HepG2 (cell line): ENCODE results near the gene ANKRD65. TPM values are rescaled to one million over a fixed set of nuclear protein-coding genes. Genes with fewer than 3 reads are reported as not detected.

Experiments used
- CERS6 ChIP-seq: sonication (generic); formaldehyde crosslinking; IDR thresholded peaks from 2 replicates; pipeline ENCODE4 v1.5.0; 2020; ENCODE audit warnings: missing genetic modification reagents
- ETV6 ChIP-seq: sonication (generic); formaldehyde crosslinking; conservative IDR thresholded peaks from 2 replicates; pipeline ENCODE4 v1.4.0; 2020; ENCODE audit warnings: missing genetic modification reagents
- FOXM1 ChIP-seq: sonication (generic); formaldehyde crosslinking; IDR thresholded peaks from 2 replicates; pipeline ENCODE4 v1.5.0; 2020; ENCODE audit warnings: missing genetic modification reagents
- GPBP1L1 ChIP-seq: sonication (generic); formaldehyde crosslinking; IDR thresholded peaks from 2 replicates; pipeline ENCODE4 v1.5.0; 2020; ENCODE audit warnings: mild to moderate bottlenecking, missing genetic modification reagents
- MEF2D ChIP-seq: sonication (generic); formaldehyde crosslinking; IDR thresholded peaks from 2 replicates; pipeline ENCODE4 v1.5.1; 2020; ENCODE audit warnings: mild to moderate bottlenecking, missing genetic modification reagents
- MIXL1 ChIP-seq: IDR thresholded peaks from 2 replicates; pipeline ENCODE4 v1.6.1; 2016
- MYNN ChIP-seq: sonication (generic); formaldehyde crosslinking; IDR thresholded peaks from 2 replicates; pipeline ENCODE4 v1.4.0; 2020; ENCODE audit warnings: mild to moderate bottlenecking, low read depth, missing genetic modification reagents
- NBN ChIP-seq: fragments of 450-650 bp; conservative IDR thresholded peaks from 2 replicates; pipeline ENCODE4 v1.6.1; 2017
- NFIC ChIP-seq: IDR thresholded peaks from 2 replicates; pipeline ENCODE4 v1.6.1; 2012; ENCODE audit warnings: mild to moderate bottlenecking, low read length, inconsistent platforms
- PAWR ChIP-seq: sonication (generic); formaldehyde crosslinking; IDR thresholded peaks from 2 replicates; pipeline ENCODE4 v1.4.0; 2020; ENCODE audit warnings: missing genetic modification reagents, mild to moderate bottlenecking, borderline replicate concordance
- RARG ChIP-seq: sonication (generic); formaldehyde crosslinking; IDR thresholded peaks from 2 replicates; pipeline ENCODE4 v1.4.0; 2020; ENCODE audit warnings: low read depth, mild to moderate bottlenecking, missing genetic modification reagents
- RNF2 ChIP-seq: fragments of 450-650 bp; conservative IDR thresholded peaks from 2 replicates; pipeline ENCODE4 v1.6.1; 2016; ENCODE audit warnings: low read depth
- SAP130 ChIP-seq: IDR thresholded peaks from 2 replicates; pipeline ENCODE4 v1.6.1; 2016; ENCODE audit warnings: low read depth
- SNAPC4 ChIP-seq: sonication (generic); formaldehyde crosslinking; IDR thresholded peaks from 2 replicates; pipeline ENCODE4 v1.4.0; 2020; ENCODE audit warnings: mild to moderate bottlenecking, missing genetic modification reagents
- TP53 ChIP-seq: sonication (generic); formaldehyde crosslinking; conservative IDR thresholded peaks from 2 replicates; pipeline ENCODE4 v1.4.0; 2020; ENCODE audit warnings: missing genetic modification reagents
- XBP1 ChIP-seq: sonication (generic); formaldehyde crosslinking; IDR thresholded peaks from 2 replicates; pipeline ENCODE4 v1.5.0; 2020; ENCODE audit warnings: missing genetic modification reagents
- ZNF138 ChIP-seq: sonication (generic); formaldehyde crosslinking; IDR thresholded peaks from 2 replicates; pipeline ENCODE4 v1.5.0; 2020; ENCODE audit warnings: mild to moderate bottlenecking, low read depth, missing genetic modification reagents
- ZNF343 ChIP-seq: sonication (generic); formaldehyde crosslinking; IDR thresholded peaks from 2 replicates; pipeline ENCODE4 v1.4.0; 2020; ENCODE audit warnings: mild to moderate bottlenecking, missing genetic modification reagents
- ZNF460 ChIP-seq: sonication (generic); formaldehyde crosslinking; IDR thresholded peaks from 2 replicates; pipeline ENCODE4 v1.5.1; 2020; ENCODE audit warnings: missing genetic modification reagents, mild to moderate bottlenecking, borderline replicate concordance
- ZNF761 ChIP-seq: sonication (generic); formaldehyde crosslinking; conservative IDR thresholded peaks from 2 replicates; pipeline ENCODE4 v1.4.0; 2020; ENCODE audit warnings: mild to moderate bottlenecking, missing genetic modification reagents
- ZNF816 ChIP-seq: sonication (generic); formaldehyde crosslinking; IDR thresholded peaks from 2 replicates; pipeline ENCODE4 v1.8.0; 2022; ENCODE audit warnings: missing genetic modification reagents, mild to moderate bottlenecking, borderline replicate concordance
- polyA plus RNA-seq, 8 experiments: library from polyadenylated mRNA; depleted of rRNA in 3 of 8; stranded (reverse) in 7 of 8; unstranded in 1 of 8; fragments of >200 nt; fragmentation: Illumina TruSeq in 4 of 8; extraction: Trizol in 4 of 8; gene quantifications; 2 replicates each; pipeline versions ENCODE4 v1.2.1 to v1.2.3, GENCODE V29; 2011 to 2016; ENCODE audit warnings: low read depth in 4 of 8, missing spikeins in 1 of 8, mixed read lengths in 1 of 8; ENCODE audit not compliant: insufficient read depth in 1 of 8
- total RNA-seq, 5 experiments: library from RNA; depleted of rRNA; stranded (reverse); fragments of >200 nt; fragmentation: Illumina TruSeq; extraction: Trizol; gene quantifications; 2 replicates each; pipeline ENCODE4 v1.2.3, GENCODE V29; 2016; ENCODE audit warnings: low read depth in 1 of 5
- TF ChIP-seq, protein P1 (sequence below): sonication (generic); formaldehyde crosslinking; IDR thresholded peaks from 2 replicates; pipeline ENCODE4 v1.5.1; 2020; ENCODE audit warnings: missing genetic modification reagents, mild to moderate bottlenecking, borderline replicate concordance

The ANKRD65 gene
- total and polyA plus RNA-seq, 2 of the 13 experiments (the other 11 are each of a cell fraction or from before 2014, with no cell fraction given): 12.1 to 30.1 TPM

DNA sequence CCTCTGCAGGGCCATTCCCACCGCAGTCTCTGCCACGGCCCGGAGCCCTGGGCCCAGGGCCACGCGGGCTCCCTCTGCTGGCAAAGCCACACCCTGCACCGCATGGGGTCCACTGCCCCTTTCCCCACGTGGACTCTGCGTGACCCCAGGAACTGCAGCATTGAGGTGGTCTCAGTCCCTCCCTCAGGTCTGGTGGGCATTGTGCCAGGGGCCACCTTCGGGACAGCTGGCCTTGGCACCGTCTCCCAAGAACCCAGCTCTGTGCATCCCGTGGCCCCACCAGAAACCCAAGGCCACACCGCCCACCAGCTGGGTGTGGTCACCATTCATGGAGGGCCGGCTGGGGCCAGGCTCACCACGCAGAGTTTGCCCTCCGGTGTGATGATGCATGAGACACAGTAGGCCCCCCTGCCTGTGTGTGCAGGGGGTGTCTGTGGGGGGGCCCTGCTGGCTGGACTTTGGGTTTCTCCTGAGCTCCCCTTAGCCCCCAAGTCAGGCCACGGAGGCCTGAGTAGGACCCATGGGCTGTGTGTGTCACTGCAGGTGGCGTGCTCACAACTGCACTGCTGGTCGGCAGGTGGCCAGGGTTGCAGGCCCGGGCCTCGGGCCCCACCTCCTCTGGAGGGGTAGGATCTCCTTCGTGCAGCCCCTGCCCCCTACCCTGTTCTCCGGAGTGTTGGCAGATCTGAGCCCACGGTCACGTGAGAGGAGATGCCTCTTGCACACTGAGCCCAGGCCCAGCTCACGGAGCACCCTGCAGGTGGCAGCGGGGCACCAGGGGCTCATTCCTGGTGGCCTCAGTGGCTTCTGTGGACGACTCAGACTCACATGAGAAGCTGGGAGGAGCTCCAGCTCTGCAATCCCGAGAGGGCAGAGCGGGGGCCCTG is 20.2 kb upstream of the ANKRD65 start (continued):
- TF ChIP-seq FOXM1 (no peak), ETV6 (CRISPR knock-in tag) (no peak), ZNF816 (CRISPR knock-in tag) (no peak), RARG (CRISPR knock-in tag) (no peak), ZNF761 (CRISPR knock-in tag) (peak; percentile 53; the same call in 1 of the 2 replicates), SAP130 (peak; percentile 66), ZNF138 (no peak), MEF2D (no peak; the same call in 1 of the 2 replicates), MIXL1 (no peak), RNF2 (no peak), CERS6 (CRISPR knock-in tag) (no peak), NFIC (no peak), TP53 (CRISPR knock-in tag) (no peak), ZNF460 (CRISPR knock-in tag) (no peak), SNAPC4 (CRISPR knock-in tag) (peak; percentile 75; the same call in 1 of the 2 replicates), ZNF343 (CRISPR knock-in tag) (peak; percentile 87), PAWR (no peak), XBP1 (no peak), GPBP1L1 (no peak), MYNN (CRISPR knock-in tag) (no peak), NBN (no peak)
- TF ChIP-seq, protein P1, sequence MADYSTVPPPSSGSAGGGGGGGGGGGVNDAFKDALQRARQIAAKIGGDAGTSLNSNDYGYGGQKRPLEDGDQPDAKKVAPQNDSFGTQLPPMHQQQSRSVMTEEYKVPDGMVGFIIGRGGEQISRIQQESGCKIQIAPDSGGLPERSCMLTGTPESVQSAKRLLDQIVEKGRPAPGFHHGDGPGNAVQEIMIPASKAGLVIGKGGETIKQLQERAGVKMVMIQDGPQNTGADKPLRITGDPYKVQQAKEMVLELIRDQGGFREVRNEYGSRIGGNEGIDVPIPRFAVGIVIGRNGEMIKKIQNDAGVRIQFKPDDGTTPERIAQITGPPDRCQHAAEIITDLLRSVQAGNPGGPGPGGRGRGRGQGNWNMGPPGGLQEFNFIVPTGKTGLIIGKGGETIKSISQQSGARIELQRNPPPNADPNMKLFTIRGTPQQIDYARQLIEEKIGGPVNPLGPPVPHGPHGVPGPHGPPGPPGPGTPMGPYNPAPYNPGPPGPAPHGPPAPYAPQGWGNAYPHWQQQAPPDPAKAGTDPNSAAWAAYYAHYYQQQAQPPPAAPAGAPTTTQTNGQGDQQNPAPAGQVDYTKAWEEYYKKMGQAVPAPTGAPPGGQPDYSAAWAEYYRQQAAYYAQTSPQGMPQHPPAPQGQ (CRISPR knock-in tag): no peak; the same call in 1 of the 2 replicates
